K562 (cell line): ENCODE results near the gene TRAF3. TPM values are rescaled to one million over a fixed set of nuclear protein-coding genes. Genes with fewer than 3 reads are reported as not detected.

ENCODE experiments used
- ATAC-seq: fragments of 200-7000 bp; cut with Tn5 transposase; 3 replicates; pipeline ENCODE4 v1.9.1; 2020; ENCODE audit warnings: moderate library complexity
- BruUV-seq: library from RNA; stranded (reverse); fragments of 400-500 nt; replicated peaks from 2 replicates; lab custom pipeline; 2021; lab: Mats Ljungman, UMichigan
- CTCF ChIA-PET: fragments of 300-600 bp; formaldehyde crosslinking; extraction: SDS; loops from one replicate; lab custom pipeline; 2021; ENCODE audit warnings: low intra/inter-chr PET ratio; lab: Yijun Ruan, JAX
- POLR2A ChIA-PET: fragments of 300-600, 350-650 bp; sonication (Branson Sonifier 250); formaldehyde crosslinking; extraction: SDS; loops from one replicate; lab custom pipeline; 2021; ENCODE audit warnings: antibody characterized with exemption, inconsistent platforms; lab: Yijun Ruan, JAX
- DNase-seq, 4 experiments: peaks; one replicate each; pipeline versions ENCODE4 v3.0.0 to v3.0.0-alpha.2; 2011 to 2018; ENCODE audit warnings: low spot score in 3 of 4, mixed read lengths in 3 of 4; ENCODE audit errors: extremely low read depth in 1 of 4
- FAIRE-seq: peaks from 2 replicates; lab custom pipeline; 2011; peaks lifted over from hg19 to GRCh38; lab: Jason Lieb, UNC
- H2AFZ ChIP-seq: 2 replicates; pipeline ENCODE4 v1.6.0; 2011; ENCODE audit warnings: low read depth, low read length, control low read depth, inconsistent platforms
- H3K27ac ChIP-seq: fragments of 200-600 bp; 3 replicates; pipeline ENCODE4 v1.8.0; 2011; ENCODE audit warnings: low read depth, mild to moderate bottlenecking, control low read depth, inconsistent platforms, low read length, moderate library complexity, mixed read lengths; ENCODE audit errors: extremely low read depth
- H3K27me3 ChIP-seq, 2 experiments: fragments of 300-600 bp in 1 of 2; 2 replicates in 1 of 2; 3 replicates in 1 of 2; pipeline versions ENCODE4 v1.6.0 to v1.8.0; 2011; ENCODE audit warnings: inconsistent platforms in 2 of 2, low read length in 2 of 2, mild to moderate bottlenecking in 1 of 2, mixed read lengths in 1 of 2, moderate library complexity in 1 of 2; ENCODE audit not compliant: control insufficient read depth in 2 of 2, insufficient read depth in 2 of 2
- H3K36me3 ChIP-seq: fragments of 300-600 bp; 3 replicates; pipeline ENCODE4 v1.8.0; 2011; ENCODE audit warnings: mild to moderate bottlenecking, low read length, inconsistent platforms; ENCODE audit not compliant: control insufficient read depth, insufficient read depth
- H3K4me1 ChIP-seq, 2 experiments: fragments of 200-600 bp in 1 of 2; replicated peaks in 1 of 2; 2 replicates in 1 of 2; 3 replicates in 1 of 2; pipeline versions ENCODE4 v1.5.1 to v1.8.0; 2011; ENCODE audit warnings: inconsistent platforms in 2 of 2, low read length in 2 of 2, mild to moderate bottlenecking in 1 of 2, mixed read lengths in 1 of 2, moderate library complexity in 1 of 2; ENCODE audit not compliant: control insufficient read depth in 2 of 2, insufficient read depth in 2 of 2
- H3K4me2 ChIP-seq: 2 replicates; pipeline ENCODE4 v1.6.1; 2011; ENCODE audit warnings: low read length, control low read depth, inconsistent platforms, mixed read lengths; ENCODE audit not compliant: insufficient read depth
- H3K4me3 ChIP-seq: fragments of 200-600 bp; sonication (generic), shearing (Covaris generic); 2 replicates; pipeline ENCODE4 v1.5.1; 2016; ENCODE audit warnings: control low read depth, inconsistent platforms
- H3K79me2 ChIP-seq: fragments of 200-600 bp; 3 replicates; pipeline ENCODE4 v1.8.0; 2011; ENCODE audit warnings: low read length, inconsistent platforms; ENCODE audit not compliant: control insufficient read depth, insufficient read depth
- H3K9ac ChIP-seq, 2 experiments: 2 replicates each; pipeline versions ENCODE4 v1.6.0 to v1.6.1; 2011; ENCODE audit warnings: low read depth in 2 of 2, low read length in 2 of 2, control low read depth in 1 of 2, inconsistent platforms in 1 of 2, mild to moderate bottlenecking in 1 of 2, mixed read lengths in 1 of 2; ENCODE audit not compliant: insufficient read depth in 1 of 2
- H3K9me1 ChIP-seq: one replicate; pipeline ENCODE4 v1.6.0; 2011; ENCODE audit warnings: inconsistent platforms, mild to moderate bottlenecking, low read length, moderate library complexity; ENCODE audit not compliant: control insufficient read depth, insufficient read depth
- H3K9me3 ChIP-seq: replicated peaks from 2 replicates; pipeline ENCODE4 v1.5.1; 2011; ENCODE audit warnings: low read depth, low read length, inconsistent platforms; ENCODE audit not compliant: control insufficient read depth, insufficient read depth
- H4K20me1 ChIP-seq: replicated peaks from 2 replicates; pipeline ENCODE4 v1.6.1; 2011; ENCODE audit warnings: low read length, inconsistent platforms, mixed read lengths; ENCODE audit not compliant: control insufficient read depth, insufficient read depth
- COPS2 ChIP-seq: fragments of 450-650 bp; conservative IDR thresholded peaks from 2 replicates; pipeline ENCODE4 v1.6.1; 2016; ENCODE audit warnings: mild to moderate bottlenecking, moderate library complexity
- NFE2 ChIP-seq: IDR thresholded peaks from 2 replicates; pipeline ENCODE4 v1.6.1; 2014; ENCODE audit warnings: antibody characterized with exemption, low read depth
- POLR2H ChIP-seq: IDR thresholded peaks from 2 replicates; pipeline ENCODE4 v1.6.1; 2016; ENCODE audit warnings: missing genetic modification characterization, low read depth, mild to moderate bottlenecking, control low read depth, missing compliant biosample characterization, moderate library complexity
- STAT5B ChIP-seq: fragments of 250-450 bp; sonication (Bioruptor Pico); IDR thresholded peaks from 2 replicates; pipeline ENCODE4 v1.8.0; 2021; ENCODE audit warnings: mild to moderate bottlenecking, inconsistent platforms
- TOE1 ChIP-seq, 2 experiments: fragments of 450-650 bp in 1 of 2; sonication (generic) in 1 of 2; formaldehyde crosslinking in 1 of 2; IDR thresholded peaks; 2 replicates each; pipeline versions ENCODE4 v1.7.1 to v1.8.0; 2016 to 2022; ENCODE audit warnings: borderline replicate concordance in 2 of 2, mild to moderate bottlenecking in 2 of 2, antibody characterized with exemption in 1 of 2, inconsistent platforms in 1 of 2, low read depth in 1 of 2, missing genetic modification reagents in 1 of 2, moderate library complexity in 1 of 2
- ZNF239 ChIP-seq: fragments of 250-450 bp; sonication (Bioruptor Pico); IDR thresholded peaks from 2 replicates; pipeline ENCODE4 v1.4.0; 2020; ENCODE audit warnings: mild to moderate bottlenecking
- ZNF57 ChIP-seq: fragments of 450-650 bp; formaldehyde crosslinking; IDR thresholded peaks from 2 replicates; pipeline ENCODE4 v1.4.0; 2020; ENCODE audit warnings: mild to moderate bottlenecking, moderate library complexity
- ZNF668 ChIP-seq: fragments of 250-450 bp; sonication (Bioruptor Pico); IDR thresholded peaks from 2 replicates; pipeline ENCODE4 v1.8.0; 2022; ENCODE audit warnings: mild to moderate bottlenecking, inconsistent platforms
- WGBS: fragments of 100-300 bp; shearing (Covaris generic); methylation state at CpG from one replicate; pipeline ENCODE4 v1.1.6; 2016; ENCODE audit warnings: low coverage, mixed read lengths; ENCODE audit not compliant: insufficient coverage; ENCODE audit errors: missing lambda C conversion rate; 5-methylcytosine and 5-hydroxymethylcytosine counted together
- in situ Hi-C: fragments of 300-500 bp; cut with MboI; formaldehyde crosslinking; loops from 4 replicates; pipeline ENCODE4 v1.15.0; 2018; ENCODE audit warnings: inconsistent platforms, mixed read lengths
- intact Hi-C: fragments of 100-400 bp; cut with micrococcal nuclease; formaldehyde crosslinking; loops from 2 replicates; pipeline ENCODE4 v1.14.2; 2022
- polyA plus RNA-seq, 8 experiments: library from polyadenylated mRNA; depleted of rRNA in 4 of 8; stranded (reverse) in 5 of 8; unstranded in 3 of 8; fragments of >200 nt; fragmentation: Nextera tagmentation in 2 of 8; fragmentation: Illumina TruSeq in 1 of 8; extraction: Ambion mirVana in 2 of 8; extraction: Trizol in 1 of 8; gene quantifications; 2 replicates each; pipeline versions ENCODE4 v1.2.1 to v1.2.3, GENCODE V29; 2011 to 2014; ENCODE audit warnings: inconsistent platforms in 1 of 8, missing spikeins in 1 of 8
- total RNA-seq, 7 experiments: library from RNA; depleted of rRNA in 6 of 7; stranded (reverse); fragments of >200 nt in 6 of 7; fragmentation: Illumina TruSeq in 2 of 7; extraction: Trizol in 2 of 7; gene quantifications; 2 replicates each; pipeline versions ENCODE4 v1.2.1 to v1.2.3, GENCODE V29; 2011 to 2021; ENCODE audit warnings: low replicate concordance in 1 of 7
- TF ChIP-seq, protein P1 (sequence below), 2 experiments: fragments of 450-650 bp; formaldehyde crosslinking in 1 of 2; IDR thresholded peaks; 2 replicates each; pipeline versions ENCODE4 v1.4.0 to v1.6.1; 2014 to 2020; ENCODE audit warnings: mild to moderate bottlenecking in 2 of 2, borderline replicate concordance in 1 of 2, low read depth in 1 of 2

Gene TRAF3
- total and polyA plus RNA-seq, 9 of the 15 experiments (the other 6 are each of a cell fraction or from before 2014, with no cell fraction given): 0.52 to 21.3 (median 9.9) TPM

- no peaks in the 10 kb centered on the region for H3K4me1 ChIP-seq
- H4K20me1 ChIP-seq: no peaks in the 10 kb centered on the region
- POLR2A ChIA-PET: interaction anchor here (0.6 kb wide), 1 partner anchor 300 kb away, joined by 3 read pairs; no protein-coding TSS in a partner anchor
- in situ Hi-C loops (no loop called here), intact Hi-C loops (no loop called here)
- H3K9me3 ChIP-seq: no peaks in the 10 kb centered on the region
- ATAC-seq (no peak), DNase-seq (no peak), FAIRE-seq (no peak)
- CTCF ChIA-PET: no interaction called here
- H3K9ac ChIP-seq: no peak overlapping the region
- peaks cover 27% of the 10 kb centered on the region; the same call in 2 of the 3 replicates for H3K36me3 ChIP-seq
- no peak overlapping the region for H3K4me2 ChIP-seq
- H2AFZ ChIP-seq: no peak overlapping the region
- 93% methylated on average over 9 of the region's 15 CpGs for WGBS
- H3K27me3 ChIP-seq: no peaks in the 10 kb centered on the region
- BruUV-seq: no TSS peak
- no peaks in the 10 kb centered on the region for H3K79me2 ChIP-seq
- H3K27ac ChIP-seq: no peak overlapping the region
- TF ChIP-seq ZNF239 (CRISPR knock-in tag) (no peak), ZNF57 (CRISPR knock-in tag) (no peak), ZNF668 (no peak), COPS2 (no peak), TOE1 (IDR thresholded peaks at IDR 0.05; ENCODE audit: borderline replicate concordance) (no peak), TOE1 (CRISPR knock-in tag; IDR thresholded peaks at IDR 0.05; ENCODE audit: borderline replicate concordance, low read depth) (no peak), POLR2H (tag) (no peak), STAT5B (CRISPR knock-in tag) (no peak), NFE2 (no peak)
- TF ChIP-seq, protein P1, sequence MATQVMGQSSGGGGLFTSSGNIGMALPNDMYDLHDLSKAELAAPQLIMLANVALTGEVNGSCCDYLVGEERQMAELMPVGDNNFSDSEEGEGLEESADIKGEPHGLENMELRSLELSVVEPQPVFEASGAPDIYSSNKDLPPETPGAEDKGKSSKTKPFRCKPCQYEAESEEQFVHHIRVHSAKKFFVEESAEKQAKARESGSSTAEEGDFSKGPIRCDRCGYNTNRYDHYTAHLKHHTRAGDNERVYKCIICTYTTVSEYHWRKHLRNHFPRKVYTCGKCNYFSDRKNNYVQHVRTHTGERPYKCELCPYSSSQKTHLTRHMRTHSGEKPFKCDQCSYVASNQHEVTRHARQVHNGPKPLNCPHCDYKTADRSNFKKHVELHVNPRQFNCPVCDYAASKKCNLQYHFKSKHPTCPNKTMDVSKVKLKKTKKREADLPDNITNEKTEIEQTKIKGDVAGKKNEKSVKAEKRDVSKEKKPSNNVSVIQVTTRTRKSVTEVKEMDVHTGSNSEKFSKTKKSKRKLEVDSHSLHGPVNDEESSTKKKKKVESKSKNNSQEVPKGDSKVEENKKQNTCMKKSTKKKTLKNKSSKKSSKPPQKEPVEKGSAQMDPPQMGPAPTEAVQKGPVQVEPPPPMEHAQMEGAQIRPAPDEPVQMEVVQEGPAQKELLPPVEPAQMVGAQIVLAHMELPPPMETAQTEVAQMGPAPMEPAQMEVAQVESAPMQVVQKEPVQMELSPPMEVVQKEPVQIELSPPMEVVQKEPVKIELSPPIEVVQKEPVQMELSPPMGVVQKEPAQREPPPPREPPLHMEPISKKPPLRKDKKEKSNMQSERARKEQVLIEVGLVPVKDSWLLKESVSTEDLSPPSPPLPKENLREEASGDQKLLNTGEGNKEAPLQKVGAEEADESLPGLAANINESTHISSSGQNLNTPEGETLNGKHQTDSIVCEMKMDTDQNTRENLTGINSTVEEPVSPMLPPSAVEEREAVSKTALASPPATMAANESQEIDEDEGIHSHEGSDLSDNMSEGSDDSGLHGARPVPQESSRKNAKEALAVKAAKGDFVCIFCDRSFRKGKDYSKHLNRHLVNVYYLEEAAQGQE (IDR thresholded peaks at IDR 0.05; ENCODE audit: borderline replicate concordance): no peak
- TF ChIP-seq, protein P1 (CRISPR knock-in tag; IDR thresholded peaks at IDR 0.05; ENCODE audit: low read depth): no peak
- H3K9me1 ChIP-seq: no peaks in the 10 kb centered on the region
- H3K4me3 ChIP-seq: no peak overlapping the region
Observed at GRCh38 chr14:102891111-102891510, 113.9 kb downstream of the TRAF3 start.
